HepG2 (cell line): ENCODE data around the gene SS18L1. TPM values are rescaled to one million over a fixed set of nuclear protein-coding genes. Genes with fewer than 3 reads are reported as not detected.

Source experiments
- ATAC-seq: fragments of 200-7000 bp; cut with Tn5 transposase; 3 replicates; pipeline ENCODE4 v1.9.1; 2020; ENCODE audit warnings: mild to moderate bottlenecking, moderate library complexity
- BruUV-seq: library from RNA; stranded (reverse); fragments of 400-500 nt; replicated peaks from 2 replicates; lab custom pipeline; 2021; lab: Mats Ljungman, UMichigan
- CTCF ChIA-PET: fragments of 300-600 bp; formaldehyde crosslinking; extraction: SDS; loops from one replicate; lab custom pipeline; 2021; ENCODE audit warnings: low total read pairs, inconsistent platforms, low intra/inter-chr PET ratio; lab: Yijun Ruan, JAX
- POLR2A ChIA-PET: fragments of 350-600 bp; sonication (Branson Sonifier 250); formaldehyde crosslinking; loops from one replicate; lab custom pipeline; 2020; ENCODE audit warnings: antibody characterized with exemption, inconsistent platforms; lab: Yijun Ruan, JAX
- DNase-seq: peaks from one replicate; pipeline ENCODE4 v3.0.0-alpha.2; 2015; ENCODE audit warnings: low spot score
- FAIRE-seq: peaks from 3 replicates; lab custom pipeline; 2011; peaks lifted over from hg19 to GRCh38; lab: Jason Lieb, UNC
- H2AFZ ChIP-seq: one replicate; pipeline ENCODE4 v1.6.1; 2011; ENCODE audit warnings: low read length, inconsistent platforms
- H3K27ac ChIP-seq: fragments of 300-600 bp; 3 replicates; pipeline ENCODE4 v1.8.0; 2011; ENCODE audit warnings: mixed run types, mild to moderate bottlenecking, mixed read lengths, low read length, inconsistent platforms; ENCODE audit not compliant: insufficient read depth; ENCODE audit errors: extremely low read length
- H3K27me3 ChIP-seq, 2 experiments: fragments of 200-600 bp in 1 of 2; 2 replicates in 1 of 2; 3 replicates in 1 of 2; pipeline versions ENCODE4 v1.6.0 to v1.8.0; 2011; ENCODE audit warnings: low read length in 2 of 2, mild to moderate bottlenecking in 2 of 2, moderate library complexity in 2 of 2, inconsistent platforms in 1 of 2; ENCODE audit not compliant: insufficient read depth in 2 of 2, control insufficient read depth in 1 of 2
- H3K36me3 ChIP-seq, 2 experiments: fragments of 200-600 bp in 1 of 2; replicated peaks in 1 of 2; 2 replicates in 1 of 2; 3 replicates in 1 of 2; pipeline versions ENCODE4 v1.5.1 to v1.8.0; 2011; ENCODE audit warnings: low read length in 2 of 2, inconsistent platforms in 1 of 2; ENCODE audit not compliant: insufficient read depth in 2 of 2, control insufficient read depth in 1 of 2
- H3K4me1 ChIP-seq: 2 replicates; pipeline ENCODE4 v1.5.1; 2012; ENCODE audit warnings: low read length, inconsistent platforms; ENCODE audit not compliant: insufficient read depth
- H3K4me2 ChIP-seq: 2 replicates; pipeline ENCODE4 v1.6.0; 2011; ENCODE audit warnings: low read depth, low read length, inconsistent platforms
- H3K4me3 ChIP-seq, 3 experiments: fragments of 200-600 bp in 1 of 3; sonication (generic), shearing (Covaris generic) in 1 of 3; replicated peaks in 1 of 3; 2 replicates each; pipeline ENCODE4 v1.5.1; 2011 to 2016; ENCODE audit warnings: low read length in 3 of 3, inconsistent platforms in 2 of 3, low read depth in 2 of 3, mild to moderate bottlenecking in 2 of 3, control low read depth in 1 of 3, mixed read lengths in 1 of 3; ENCODE audit not compliant: insufficient read depth in 1 of 3
- H3K79me2 ChIP-seq: one replicate; pipeline ENCODE4 v1.6.1; 2011; ENCODE audit warnings: low read length, inconsistent platforms; ENCODE audit not compliant: insufficient read depth
- H3K9ac ChIP-seq: 2 replicates; pipeline ENCODE4 v1.6.0; 2011; ENCODE audit warnings: mild to moderate bottlenecking, low read depth, low read length, inconsistent platforms; ENCODE audit not compliant: insufficient read depth
- H3K9me3 ChIP-seq: 2 replicates; pipeline ENCODE4 v1.5.1; 2012; ENCODE audit warnings: mild to moderate bottlenecking, low read length
- H4K20me1 ChIP-seq: 2 replicates; pipeline ENCODE4 v1.6.0; 2011; ENCODE audit warnings: inconsistent platforms, mild to moderate bottlenecking, low read length, moderate library complexity; ENCODE audit not compliant: insufficient read depth
- BCL6 ChIP-seq: IDR thresholded peaks from 2 replicates; pipeline ENCODE4 v1.6.1; 2016; ENCODE audit warnings: missing genetic modification reagents, missing compliant biosample characterization
- CBX1 ChIP-seq: IDR thresholded peaks from one replicate; pipeline ENCODE4 v1.6.1; 2016; ENCODE audit warnings: antibody characterized with exemption, low read depth
- ERF ChIP-seq: IDR thresholded peaks from 2 replicates; pipeline ENCODE4 v1.6.1; 2018; ENCODE audit warnings: missing biosample characterization, missing genetic modification reagents
- HDAC1 ChIP-seq: sonication (generic); formaldehyde crosslinking; IDR thresholded peaks from 2 replicates; pipeline ENCODE4 v1.5.1; 2020; ENCODE audit warnings: mild to moderate bottlenecking, missing genetic modification reagents
- HNRNPLL ChIP-seq: fragments of 200-400 bp; formaldehyde crosslinking; IDR thresholded peaks from 2 replicates; pipeline ENCODE4 v1.6.1; 2017; ENCODE audit warnings: mild to moderate bottlenecking, low read depth, low read length; ENCODE audit not compliant: poor library complexity, severe bottlenecking
- JDP2 ChIP-seq: sonication (generic); formaldehyde crosslinking; IDR thresholded peaks from 2 replicates; pipeline ENCODE4 v1.8.1; 2022; ENCODE audit warnings: missing genetic modification reagents, borderline replicate concordance
- KDM6A ChIP-seq: IDR thresholded peaks from 2 replicates; pipeline ENCODE4 v1.6.1; 2016; ENCODE audit warnings: low read depth
- MAX ChIP-seq: IDR thresholded peaks from 2 replicates; pipeline ENCODE4 v1.6.1; 2012; ENCODE audit warnings: inconsistent platforms
- MIER3 ChIP-seq: IDR thresholded peaks from 2 replicates; pipeline ENCODE4 v1.6.1; 2016; ENCODE audit warnings: missing compliant biosample characterization, borderline replicate concordance
- MXI1 ChIP-seq: IDR thresholded peaks from 3 replicates; pipeline ENCODE4 v1.6.1; 2012; ENCODE audit warnings: low read depth, low read length, inconsistent platforms, borderline replicate concordance
- PHF5A ChIP-seq: IDR thresholded peaks from one replicate; pipeline ENCODE4 v1.6.1; 2018; ENCODE audit warnings: low read depth, missing genetic modification reagents; ENCODE audit not compliant: unreplicated experiment
- SMC3 ChIP-seq: IDR thresholded peaks from 2 replicates; pipeline ENCODE4 v1.6.1; 2011; ENCODE audit warnings: low read length, improper control_type of control experiment
- TFDP2 ChIP-seq: sonication (generic); formaldehyde crosslinking; IDR thresholded peaks from 2 replicates; pipeline ENCODE4 v1.4.0; 2020; ENCODE audit warnings: missing genetic modification reagents
- YEATS4 ChIP-seq: sonication (generic); formaldehyde crosslinking; IDR thresholded peaks from 2 replicates; pipeline ENCODE4 v1.4.0; 2020; ENCODE audit warnings: missing genetic modification reagents, borderline replicate concordance
- ZFP82 ChIP-seq: sonication (generic); formaldehyde crosslinking; IDR thresholded peaks from 2 replicates; pipeline ENCODE4 v1.5.1; 2020; ENCODE audit warnings: mild to moderate bottlenecking, missing genetic modification reagents, borderline replicate concordance
- ZFP91 ChIP-seq: sonication (generic); formaldehyde crosslinking; IDR thresholded peaks from 2 replicates; pipeline ENCODE4 v1.9.0; 2022; ENCODE audit warnings: missing genetic modification reagents, mild to moderate bottlenecking, borderline replicate concordance
- ZKSCAN5 ChIP-seq: sonication (generic); formaldehyde crosslinking; IDR thresholded peaks from 2 replicates; pipeline ENCODE4 v1.5.1; 2020; ENCODE audit warnings: mild to moderate bottlenecking, missing genetic modification reagents
- ZNF276 ChIP-seq: sonication (generic); formaldehyde crosslinking; IDR thresholded peaks from 2 replicates; pipeline ENCODE4 v1.4.0; 2020; ENCODE audit warnings: mild to moderate bottlenecking, low read depth, missing genetic modification reagents
- ZNF543 ChIP-seq: sonication (generic); formaldehyde crosslinking; IDR thresholded peaks from 2 replicates; pipeline ENCODE4 v1.4.0; 2020; ENCODE audit warnings: mild to moderate bottlenecking, missing genetic modification reagents
- WGBS: methylation state at CpG from one replicate; pipeline ENCODE4 v1.1.6; 2017; ENCODE audit warnings: low lambda C conversion rate; 5-methylcytosine and 5-hydroxymethylcytosine counted together
- in situ Hi-C: cut with HindIII; loops from 2 replicates; pipeline ENCODE4 v1.10.0; 2017; ENCODE audit warnings: low pct_unique_long_range_greater_than_20kb; ENCODE audit not compliant: extremely low pct_ligation_motif_present
- intact Hi-C: fragments of 100-400 bp; cut with micrococcal nuclease; formaldehyde crosslinking; loops from one replicate; pipeline ENCODE4 v1.10.0; 2022; ENCODE audit not compliant: unreplicated experiment
- polyA plus RNA-seq, 8 experiments: library from polyadenylated mRNA; depleted of rRNA in 3 of 8; stranded (reverse) in 7 of 8; unstranded in 1 of 8; fragments of >200 nt; fragmentation: Illumina TruSeq in 4 of 8; extraction: Trizol in 4 of 8; gene quantifications; 2 replicates each; pipeline versions ENCODE4 v1.2.1 to v1.2.3, GENCODE V29; 2011 to 2016; ENCODE audit warnings: low read depth in 4 of 8, missing spikeins in 1 of 8, mixed read lengths in 1 of 8; ENCODE audit not compliant: insufficient read depth in 1 of 8
- total RNA-seq, 5 experiments: library from RNA; depleted of rRNA; stranded (reverse); fragments of >200 nt; fragmentation: Illumina TruSeq; extraction: Trizol; gene quantifications; 2 replicates each; pipeline ENCODE4 v1.2.3, GENCODE V29; 2016; ENCODE audit warnings: low read depth in 1 of 5

The SS18L1 gene
- total and polyA plus RNA-seq, 2 of the 13 experiments (the other 11 are each of a cell fraction or from before 2014, with no cell fraction given): 17.8 to 27.6 TPM

- BruUV-seq: no TSS peak
- H3K9me3 ChIP-seq: no peaks in the 10 kb centered on the region
- peak overlapping the region; percentile 29 for H3K9ac ChIP-seq
- peak overlapping the region in 1 of 3 experiments; percentile 44; a peak in 1 of 6 replicates for H3K4me3 ChIP-seq
- no peak overlapping the region for H2AFZ ChIP-seq
- no peaks in the 10 kb centered on the region for H3K27me3 ChIP-seq
- peaks cover 17% of the 10 kb centered on the region for H4K20me1 ChIP-seq
- CTCF ChIA-PET: interaction anchor here (0.7 to 4.9 kb wide), 5 partner anchors 12 to 176 kb away, joined by 3 to 46 read pairs (median 3); no protein-coding TSS in a partner anchor
- intact Hi-C loops (loop anchor here (1.0 to 5.0 kb wide), 2 partner anchors 34 to 145 kb away; partner anchors contain the start of gene LSM14B), in situ Hi-C loops (no loop called here)
- POLR2A ChIA-PET: interaction anchor here (0.8 to 2.6 kb wide), 6 partner anchors 11 to 146 kb away, joined by 3 to 7 read pairs (median 4); no protein-coding TSS in a partner anchor
- WGBS: 59% methylated on average over 23 of the region's 24 CpGs
- peak overlapping the region; percentile 56 for H3K27ac ChIP-seq
- peak overlapping the region; percentile 56 for H3K4me2 ChIP-seq
- ATAC-seq (peak; percentile 90), DNase-seq (peak; percentile 78), FAIRE-seq (peak; percentile 8)
- H3K4me1 ChIP-seq: peaks cover 37% of the 10 kb centered on the region
- H3K79me2 ChIP-seq: peaks cover 81% of the 10 kb centered on the region
- H3K36me3 ChIP-seq: peaks cover 31 to 73% of the 10 kb centered on the region in 2 experiments
- TF ChIP-seq PHF5A (CRISPR knock-in tag) (peak; percentile 55), TFDP2 (CRISPR knock-in tag) (no peak), KDM6A (CRISPR knock-in tag) (no peak), HDAC1 (CRISPR knock-in tag) (peak; percentile 55; the same call in 1 of the 2 replicates), MIER3 (CRISPR knock-in tag) (peak; percentile 51; the same call in 1 of the 2 replicates), BCL6 (peak; percentile 48), ZNF276 (CRISPR knock-in tag) (0 out of 2 replicates have a peak, but pooled peaks have one; percentile 25), ZKSCAN5 (CRISPR knock-in tag) (peak; percentile 92), YEATS4 (CRISPR knock-in tag) (peak; percentile 36; the same call in 1 of the 2 replicates), SMC3 (peak; percentile 60; the same call in 1 of the 2 replicates), ERF (CRISPR knock-in tag) (peak; percentile 45; the same call in 1 of the 2 replicates), MAX (0 out of 2 replicates have a peak, but pooled peaks have one; percentile 35), ZNF543 (peak; percentile 74; the same call in 1 of the 2 replicates), HNRNPLL (peak; percentile 10), JDP2 (CRISPR knock-in tag) (no peak), MXI1 (peak; percentile 11; the same call in 1 of the 3 replicates), ZFP82 (CRISPR knock-in tag) (no peak), CBX1 (no peak), ZFP91 (CRISPR knock-in tag) (peak; percentile 54; the same call in 1 of the 2 replicates)
Measured at GRCh38 chr20:62156592-62157386, 13.2 kb downstream of the SS18L1 start.
